Heart left ventricle (tissue), 16 donors: ENCODE data around the gene HDGFL3. TPM values are rescaled to one million over a fixed set of nuclear protein-coding genes. Genes with fewer than 3 reads are reported as not detected.

Experiments used
- ATAC-seq, 4 donors: fragments of 200-7000 bp; cut with Tn5 transposase; one replicate each; pipeline ENCODE4 v1.9.1; 2020 to 2022; ENCODE audit warnings: moderate library complexity in 4 of 4, mild to moderate bottlenecking in 3 of 4, moderate number of reproducible peaks in 1 of 4
- DNase-seq, 5 donors: peaks; one replicate each; pipeline ENCODE4 v3.0.0-alpha.2; 2020
- H3K27ac ChIP-seq, 12 donors: fragments of 200-600 bp; sonication (generic) in 4 of 12; one replicate each; pipeline versions ENCODE4 v1.5.0 to v1.8.0; 2016 to 2022; ENCODE audit warnings: mild to moderate bottlenecking in 2 of 12
- H3K27me3 ChIP-seq, 9 donors: fragments of 200-600 bp; sonication (generic) in 2 of 9; one replicate each; pipeline versions ENCODE4 v1.5.1 to v1.8.0; 2016 to 2022; ENCODE audit warnings: mild to moderate bottlenecking in 3 of 9
- H3K36me3 ChIP-seq, 9 donors: fragments of 200-600 bp; sonication (generic) in 2 of 9; one replicate each; pipeline versions ENCODE4 v1.5.0 to v1.8.0; 2018 to 2022; ENCODE audit warnings: mild to moderate bottlenecking in 2 of 9
- H3K4me1 ChIP-seq, 12 donors: fragments of 200-600 bp; sonication (generic) in 4 of 12; one replicate each; pipeline versions ENCODE4 v1.5.0 to v1.8.0; 2016 to 2022; ENCODE audit warnings: mild to moderate bottlenecking in 3 of 12
- H3K4me3 ChIP-seq, 12 donors: fragments of 200-600 bp; sonication (generic) in 4 of 12; one replicate each; pipeline versions ENCODE4 v1.5.0 to v1.8.0; 2017 to 2022; ENCODE audit warnings: mild to moderate bottlenecking in 9 of 12, moderate library complexity in 4 of 12
- H3K9me3 ChIP-seq, 12 donors: fragments of 200-600 bp; sonication (generic) in 4 of 12; one replicate each; pipeline versions ENCODE4 v1.5.0 to v1.8.0; 2016 to 2022; ENCODE audit warnings: mild to moderate bottlenecking in 1 of 12
- CTCF ChIP-seq, 12 donors: fragments of 200-600 bp; sonication (generic) in 4 of 12; IDR thresholded peaks; one replicate each; pipeline versions ENCODE4 v1.5.0 to v1.8.0; 2018 to 2022; ENCODE audit warnings: antibody characterized with exemption in 12 of 12, mild to moderate bottlenecking in 5 of 12
- POLR2A ChIP-seq, 2 donors: fragments of 450-650 bp; IDR thresholded peaks; one replicate each; pipeline ENCODE4 v1.6.1; 2017; ENCODE audit warnings: antibody characterized with exemption in 2 of 2, mild to moderate bottlenecking in 2 of 2, moderate library complexity in 2 of 2
- WGBS, 4 donors: extraction: QIAGEN DNeasy Blood & Tissue Kit in 2 of 4; methylation state at CpG; one replicate each; pipeline versions ENCODE4 v1.1.5 to v1.1.7; 2013 to 2018; 5-methylcytosine and 5-hydroxymethylcytosine counted together
- intact Hi-C, 10 donors: fragments of 100-400 bp; cut with DNase I; formaldehyde crosslinking; loops; one replicate each; pipeline versions ENCODE4 v1.11.1 to v1.14.2; 2022
- polyA plus RNA-seq, 2 donors: library from polyadenylated mRNA; stranded (reverse); fragments of 200-250 nt; gene quantifications; one replicate each; pipeline ENCODE4 v1.2.3, GENCODE V29; 2013
- total RNA-seq, 9 donors: library from RNA; depleted of rRNA in 2 of 9; stranded (reverse); fragments of >200 nt in 2 of 9; fragmentation: NEBNext Ultra II Directional in 3 of 9; extraction: Animal tissue kit (Norgen Biotek cat#: 25700) in 3 of 9; gene quantifications; one replicate each; pipeline versions ENCODE4 v1.1.0 to v1.2.4, GENCODE V29; 2016 to 2023
- donor health status: ischemic (EF 13 %, LVEDD 7.1; RV severe dilation, severe dysfunction).
- donor health status: healthy with polysubstance abuse.
- donor health status: DM: no; HTN: yes; CAD: no.
- donor health status: DM: no; HTN: no; CAD: no.
- donor health status: ischemic (EF 25% LVEDD 6.9; RV normal size, moderate dysfunction).
- donor health status: ischemic (EF 25% LVEDD 5.7; RV mildly dilated, moderate dysfunction).
- donor health status: healthy.
- donor health status: DM: yes; HTN: yes; CAD: no.
- donor health status: ischemic (EF 35%, LVEDD 5.7; RV mildly dilated, moderate dysfunction).
- donor health status: nonischemic (EF 11% LVEDD 7.7; RV severe dilation, severe dysfunction).
- donor health status: DM: yes; HTN: yes; CAD: no.
- donor health status: PGD.
- donor health status: ischemic (EF 29% LVEDD 5.4; RV normal size, mild dysfunction).
- donor health status: nonischemic (EF 23%, LVEDD 6.1; RV moderate dilation, normal function).

The HDGFL3 gene
- total and polyA plus RNA-seq, 11 donors = 9.6 to 50.7 (median 33.9) TPM

GRCh38 chr15:83118291-83118827 is 89.3 kb downstream of the HDGFL3 start:
- peaks cover 0 to 51% (median 9%) of the 10 kb centered on the region in 9 donors for H3K36me3 ChIP-seq
- no peak for TF ChIP-seq CTCF (IDR thresholded peaks at IDR 0.05)
- TF ChIP-seq POLR2A (IDR thresholded peaks at IDR 0.05) = no peak
- H3K4me1 ChIP-seq = peaks cover 0 to 8% (median 4%) of the 10 kb centered on the region in 12 donors
- DNase-seq = no peak
- no peak overlapping the region for H3K4me3 ChIP-seq
- ATAC-seq = no peak
- no peaks in the 10 kb centered on the region for H3K9me3 ChIP-seq
- no peaks in the 10 kb centered on the region for H3K27me3 ChIP-seq
- WGBS, 4 donors = 80 to 87% (median 82%) methylated on average over 6 of the region's 6 CpGs
- intact Hi-C loops = no loop called here
- no peak overlapping the region for H3K27ac ChIP-seq

DNA sequence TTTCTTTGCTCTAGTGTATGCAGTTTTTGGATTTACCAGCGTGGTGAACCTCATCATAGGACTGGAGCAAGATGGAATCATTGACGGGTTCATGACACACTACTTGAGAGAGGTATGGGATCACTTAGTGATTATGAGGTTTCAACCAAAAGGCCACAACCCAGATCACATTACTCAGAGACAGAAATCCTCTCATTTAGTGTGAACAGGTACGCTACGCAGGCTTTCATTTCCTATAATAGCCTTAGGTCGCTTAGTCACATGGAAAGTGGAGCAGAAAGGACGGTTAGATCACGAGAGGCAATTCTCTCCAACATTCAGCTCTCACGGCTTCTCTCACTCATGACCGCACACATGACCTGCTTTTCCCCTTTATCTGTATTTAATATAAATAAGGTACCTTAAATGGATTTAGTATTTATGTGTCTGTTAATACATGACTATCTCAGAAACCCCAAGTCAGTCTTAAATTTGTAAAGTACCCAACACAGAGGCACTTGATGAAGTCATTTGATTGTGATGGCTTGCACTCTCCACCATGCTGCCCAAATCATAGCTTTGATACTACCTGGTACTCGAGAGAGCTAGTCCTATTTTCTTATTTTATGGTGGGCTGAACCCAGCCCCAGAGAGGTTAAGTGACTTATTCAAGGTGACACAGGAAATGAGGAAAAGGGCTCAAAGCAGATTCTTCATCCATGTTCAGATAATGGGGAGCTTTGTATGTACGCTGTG is 91.6 kb downstream of the HDGFL3 start:
- Histone ChIP-seq H3K27me3 (no peaks in the 10 kb centered on the region), H3K9me3 (no peaks in the 10 kb centered on the region), H3K4me1 (peaks cover 0 to 24% (median 10%) of the 10 kb centered on the region in 12 donors), H3K4me3 (no peak overlapping the region), H3K36me3 (peaks cover 0 to 37% (median 7%) of the 10 kb centered on the region in 9 donors), H3K27ac (no peak overlapping the region)
- ATAC-seq = no peak
- intact Hi-C loops = no loop called here
- WGBS, 4 donors = 94 to 96% (median 95%) methylated on average over 11 of the region's 11 CpGs
- no peak for DNase-seq
- no peak for TF ChIP-seq CTCF (IDR thresholded peaks at IDR 0.05)

- Histone ChIP-seq H3K4me3 (no peak overlapping the region), H3K36me3 (peaks cover 0 to 37% (median 7%) of the 10 kb centered on the region in 9 donors), H3K4me1 (peaks cover 0 to 24% (median 10%) of the 10 kb centered on the region in 12 donors), H3K9me3 (no peaks in the 10 kb centered on the region), H3K27ac (no peak overlapping the region), H3K27me3 (no peaks in the 10 kb centered on the region)
- ATAC-seq (no peak), DNase-seq (no peak)
- intact Hi-C loops = no loop called here
- WGBS, 4 donors = 89 to 94% (median 90%) methylated on average over 3 of the region's 3 CpGs
- TF ChIP-seq POLR2A (IDR thresholded peaks at IDR 0.05) (no peak), CTCF (IDR thresholded peaks at IDR 0.05) (no peak)
Observed at GRCh38 chr15:83115410-83115809, 92.2 kb downstream of the HDGFL3 start.

DNA sequence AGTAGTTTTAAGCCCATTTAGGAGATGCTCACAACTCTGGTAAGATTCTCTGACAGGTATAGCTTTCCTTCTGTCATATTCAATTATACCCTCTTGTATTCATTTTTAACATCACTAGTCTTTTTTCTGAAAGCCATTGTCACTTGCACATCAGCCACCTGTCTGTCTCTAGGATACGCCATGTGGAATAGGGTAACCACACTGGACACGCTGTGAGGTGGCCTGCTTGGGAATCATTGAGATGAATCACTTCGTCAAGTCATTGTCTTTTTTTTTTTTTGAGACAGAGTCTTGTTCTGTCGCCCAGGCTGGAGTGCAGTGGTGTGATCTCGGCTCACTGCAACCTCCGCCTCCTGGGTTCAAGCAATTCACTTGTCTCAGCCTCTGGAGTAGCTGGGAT is 92.8 kb downstream of the HDGFL3 start:
- DNase-seq (no peak), ATAC-seq (no peak)
- intact Hi-C loops = no loop called here
- Histone ChIP-seq H3K36me3 (peaks cover 0 to 32% (median 7%) of the 10 kb centered on the region in 9 donors), H3K4me3 (no peak overlapping the region), H3K27me3 (peaks cover 0 to 3% (median 0%) of the 10 kb centered on the region in 9 donors), H3K4me1 (peaks cover 0 to 28% (median 10%) of the 10 kb centered on the region in 12 donors), H3K27ac (no peak overlapping the region), H3K9me3 (no peaks in the 10 kb centered on the region)
- no peak for TF ChIP-seq CTCF (IDR thresholded peaks at IDR 0.05)
- no peak for TF ChIP-seq POLR2A (IDR thresholded peaks at IDR 0.05)
- WGBS, 4 donors = 95 to 97% (median 97%) methylated on average over 6 of the region's 6 CpGs
